ENCODE measurements around the gene SMPD3. TPM values are rescaled to one million over a fixed set of nuclear protein-coding genes. Genes with fewer than 3 reads are reported as not detected.

Gene SMPD3
- total and polyA plus RNA-seq, 2 of the 8 experiments (the other 6 are each of a cell fraction or from before 2014, with no cell fraction given): 0.39 to 1.3 TPM

GRCh38 chr16:68374246-68374805 is 74.0 kb downstream of the SMPD3 start:
- H2BK15ac ChIP-seq (ENCODE audit: low read length): no peak overlapping the region
- no peak overlapping the region for H4K8ac ChIP-seq (ENCODE audit: extremely low read depth, insufficient read depth, low read length)
- H4K91ac ChIP-seq (replicated peaks; ENCODE audit: insufficient read length, low read length): no peak overlapping the region
- H3K18ac ChIP-seq (ENCODE audit: extremely low read depth, low read length): no peak overlapping the region
- no peak overlapping the region for H3K27ac ChIP-seq (ENCODE audit: low read depth, low read length)
- no peak for DNase-seq (ENCODE audit: low read depth in 1 of 2, low spot score in 2 of 2)
- H3K9ac ChIP-seq (replicated peaks in 1 of 4; ENCODE audit: extremely low read depth in 1 of 4, low read depth in 3 of 4, low read length in 3 of 4): no peak overlapping the region
- H3K36me3 ChIP-seq (ENCODE audit: control insufficient read depth in 2 of 4, insufficient read depth in 4 of 4, low read length in 3 of 4): no peaks in the 10 kb centered on the region
- no peak for FAIRE-seq
- H2BK20ac ChIP-seq (ENCODE audit: low read length): no peak overlapping the region
- H4K5ac ChIP-seq (ENCODE audit: insufficient read length, low read depth, low read length): no peak overlapping the region
- H3K23me2 ChIP-seq (ENCODE audit: low read depth, low read length): no peaks in the 10 kb centered on the region
- H3K79me2 ChIP-seq (ENCODE audit: control insufficient read depth in 1 of 2, insufficient read depth in 2 of 2, low read length in 2 of 2): no peaks in the 10 kb centered on the region
- no peaks in the 10 kb centered on the region for H3K79me1 ChIP-seq (ENCODE audit: low read depth, low read length)
- no peak overlapping the region for H3K56ac ChIP-seq (replicated peaks; ENCODE audit: insufficient read length, low read depth, low read length)
- 0 out of 2 replicates have a peak overlapping the region, but pooled peaks have one; percentile 9 for H2BK12ac ChIP-seq (ENCODE audit: low read depth, low read length)
- no peaks in the 10 kb centered on the region for H4K20me1 ChIP-seq (replicated peaks in 1 of 2; ENCODE audit: control insufficient read depth in 1 of 2, insufficient read depth in 2 of 2, low read length in 2 of 2)
- no peak overlapping the region for H3K23ac ChIP-seq (ENCODE audit: insufficient read length)
- no peak overlapping the region for H3K14ac ChIP-seq (ENCODE audit: insufficient read length)
- H3K4me2 ChIP-seq (ENCODE audit: insufficient read depth in 1 of 2, low read depth in 2 of 2, low read length in 2 of 2): no peak overlapping the region
- H2BK120ac ChIP-seq (replicated peaks; ENCODE audit: low read depth, low read length): no peak overlapping the region
- 94% methylated on average over 10 of the region's 10 CpGs; no CpG with 5 or more reads in 1 of the 2 experiments for WGBS, 2 experiments (ENCODE audit: extremely low coverage in 1 of 2, insufficient coverage in 1 of 2, insufficient read length in 1 of 2, insufficient replicate concordance in 2 of 2, low coverage in 1 of 2, low lambda C conversion rate in 2 of 2, missing lambda C conversion rate in 1 of 2)
- no peak overlapping the region for H2BK5ac ChIP-seq (ENCODE audit: low read depth, low read length)
- peaks cover 0 to 2% (median under 1%) of the 10 kb centered on the region in 4 experiments; a peak in 3 of 7 replicates for H3K4me1 ChIP-seq (replicated peaks in 1 of 4; ENCODE audit: control insufficient read depth in 3 of 4, insufficient read depth in 4 of 4, low read length in 3 of 4)
- H3K27me3 ChIP-seq (replicated peaks in 1 of 4; ENCODE audit: control insufficient read depth in 3 of 4, extremely low read depth in 1 of 4, insufficient read depth in 3 of 4, low read length in 3 of 4): peaks cover 0 to 2% (median 0%) of the 10 kb centered on the region in 4 experiments; a peak in 2 of 7 replicates
- H3K4ac ChIP-seq (replicated peaks; ENCODE audit: insufficient read length, low read depth, low read length): no peak overlapping the region
- no peaks in the 10 kb centered on the region for H3K9me3 ChIP-seq (ENCODE audit: insufficient read depth in 2 of 2, low read depth in 1 of 2, low read length in 1 of 2)
- 0 out of 2 replicates have a peak overlapping the region, but pooled peaks have one; percentile 53 for H2AK5ac ChIP-seq (ENCODE audit: low read depth, low read length)
- ChIA-PET POLR2A (ENCODE audit: partially characterized antibody) (interaction anchor here (1.1 kb wide), 1 partner anchor 379 kb away, joined by 3 read pairs; no protein-coding TSS in a partner anchor), CTCF (ENCODE audit: partially characterized antibody) (interaction anchor here (0.7 to 14.3 kb wide), 16 partner anchors 10 to 283 kb away, joined by 3 to 221 read pairs (median 6); no protein-coding TSS in a partner anchor)
- no peak overlapping the region for H3K4me3 ChIP-seq (ENCODE audit: extremely low read depth in 1 of 4, insufficient read depth in 2 of 4, low read depth in 3 of 4, low read length in 4 of 4)
- H2AFZ ChIP-seq (ENCODE audit: low read length): no peak overlapping the region
- no peak for TF ChIP-seq CEBPB (IDR thresholded peaks at IDR 0.05; ENCODE audit: low read depth, low read length)
